Thyroid gland (tissue), 4 donors: Measurements from ENCODE around the gene LOC101059915.
A peak's percentile ranks its signal among the peaks of the same experiment; 100 is the strongest.

Experiments
- DNase-seq, 2 donors: peaks; one replicate each; pipeline ENCODE4 v3.0.0-alpha.2; 2019
- H3K27ac ChIP-seq, 3 donors: fragments of 200-600 bp; sonication (generic); 1 replicate in 2 of 3; 2 replicates in 1 of 3; pipeline ENCODE4 v1.5.1; 2016 to 2019; ENCODE audit warnings: mild to moderate bottlenecking in 1 of 3, moderate library complexity in 1 of 3
- H3K27me3 ChIP-seq: fragments of 200-600 bp; sonication (generic); one replicate; pipeline ENCODE4 v1.5.1; 2019
- H3K36me3 ChIP-seq, 2 donors: fragments of 200-600 bp; sonication (generic); one replicate each; pipeline ENCODE4 v1.5.1; 2016 to 2019
- H3K4me1 ChIP-seq, 2 donors: fragments of 200-600 bp; sonication (generic); one replicate each; pipeline ENCODE4 v1.5.1; 2017 to 2019
- H3K4me3 ChIP-seq, 3 donors: fragments of 200-600 bp; sonication (generic); replicated peaks in 1 of 3; 1 replicate in 2 of 3; 2 replicates in 1 of 3; pipeline ENCODE4 v1.5.1; 2016; ENCODE audit warnings: mild to moderate bottlenecking in 1 of 3
- H3K9me3 ChIP-seq: fragments of 200-600 bp; sonication (generic); one replicate; pipeline ENCODE4 v1.5.1; 2017
- POLR2A ChIP-seq, 2 donors: fragments of 450-650 bp; IDR thresholded peaks; one replicate each; pipeline ENCODE4 v1.6.1; 2017; ENCODE audit warnings: antibody characterized with exemption in 2 of 2, mild to moderate bottlenecking in 2 of 2, moderate library complexity in 1 of 2
- WGBS, 2 donors: methylation state at CpG; one replicate each; pipeline ENCODE4 v1.1.5; 2017; 5-methylcytosine and 5-hydroxymethylcytosine counted together
- intact Hi-C: fragments of 100-400 bp; cut with DNase I; formaldehyde crosslinking; loops from one replicate; pipeline ENCODE4 v1.15.1; 2023
- TF ChIP-seq, protein P1 (sequence below), 6 experiments: fragments of 200-600 bp in 3 of 6; fragments of 450-650 bp in 3 of 6; sonication (generic) in 3 of 6; IDR thresholded peaks; one replicate each; pipeline ENCODE4 v1.5.1; 2016 to 2019; ENCODE audit warnings: antibody characterized with exemption in 6 of 6, mild to moderate bottlenecking in 2 of 6, inconsistent platforms in 1 of 6, moderate library complexity in 1 of 6

The LOC101059915 gene

DNA sequence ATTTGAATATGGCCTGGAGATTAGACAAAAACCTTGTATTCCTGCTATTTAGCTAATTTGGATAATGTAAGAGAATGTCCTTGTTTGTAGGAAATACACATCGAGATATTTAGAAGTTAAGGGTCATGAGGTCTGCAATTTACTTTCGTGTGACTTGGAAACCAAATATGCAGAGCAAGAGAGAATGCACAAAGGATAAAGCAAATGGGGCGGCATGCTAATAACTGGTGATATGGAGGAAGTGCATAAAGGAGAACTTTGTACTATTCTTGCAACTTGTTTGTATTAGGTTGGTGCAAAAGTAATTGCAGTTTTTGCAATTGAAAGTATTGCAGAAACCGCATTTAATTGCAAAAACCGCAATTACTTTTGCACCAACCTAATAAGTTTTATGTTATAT is 41.9 kb upstream of the LOC101059915 start:
- Histone ChIP-seq H3K27me3 (no peaks in the 10 kb centered on the region), H3K4me3 (no peak overlapping the region), H3K9me3 (no peaks in the 10 kb centered on the region), H3K27ac (no peak overlapping the region), H3K4me1 (peaks cover 20 to 37% of the 10 kb centered on the region in 2 donors), H3K36me3 (no peaks in the 10 kb centered on the region)
- no peak for DNase-seq
- intact Hi-C loops = no loop called here
- 92 to 93% methylated on average over 5 of the region's 5 CpGs for WGBS, 2 donors
- no peak for TF ChIP-seq POLR2A (IDR thresholded peaks at IDR 0.05)
- TF ChIP-seq, protein P1, sequence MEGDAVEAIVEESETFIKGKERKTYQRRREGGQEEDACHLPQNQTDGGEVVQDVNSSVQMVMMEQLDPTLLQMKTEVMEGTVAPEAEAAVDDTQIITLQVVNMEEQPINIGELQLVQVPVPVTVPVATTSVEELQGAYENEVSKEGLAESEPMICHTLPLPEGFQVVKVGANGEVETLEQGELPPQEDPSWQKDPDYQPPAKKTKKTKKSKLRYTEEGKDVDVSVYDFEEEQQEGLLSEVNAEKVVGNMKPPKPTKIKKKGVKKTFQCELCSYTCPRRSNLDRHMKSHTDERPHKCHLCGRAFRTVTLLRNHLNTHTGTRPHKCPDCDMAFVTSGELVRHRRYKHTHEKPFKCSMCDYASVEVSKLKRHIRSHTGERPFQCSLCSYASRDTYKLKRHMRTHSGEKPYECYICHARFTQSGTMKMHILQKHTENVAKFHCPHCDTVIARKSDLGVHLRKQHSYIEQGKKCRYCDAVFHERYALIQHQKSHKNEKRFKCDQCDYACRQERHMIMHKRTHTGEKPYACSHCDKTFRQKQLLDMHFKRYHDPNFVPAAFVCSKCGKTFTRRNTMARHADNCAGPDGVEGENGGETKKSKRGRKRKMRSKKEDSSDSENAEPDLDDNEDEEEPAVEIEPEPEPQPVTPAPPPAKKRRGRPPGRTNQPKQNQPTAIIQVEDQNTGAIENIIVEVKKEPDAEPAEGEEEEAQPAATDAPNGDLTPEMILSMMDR (IDR thresholded peaks at IDR 0.05) = no peak

DNA sequence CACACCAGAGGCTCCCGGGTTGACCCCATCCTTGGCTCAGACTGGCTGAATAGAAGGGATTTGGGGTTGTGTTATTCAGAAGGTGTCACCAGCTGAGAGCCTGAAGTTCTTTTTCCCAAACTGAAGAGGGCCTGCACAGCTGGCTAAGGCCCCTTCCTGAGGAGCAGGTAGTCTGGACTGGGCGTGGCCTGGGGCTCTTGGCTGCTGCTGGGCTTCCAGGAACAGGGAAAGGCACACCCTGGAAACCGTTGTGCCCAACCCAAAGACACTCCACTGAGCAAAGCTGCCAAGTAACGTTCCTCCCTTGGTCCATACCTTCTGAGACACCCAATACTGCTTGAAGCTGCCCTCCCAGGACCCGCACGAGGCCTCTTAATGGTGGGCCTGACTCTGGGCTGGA is 40.8 kb upstream of the LOC101059915 start:
- no peaks in the 10 kb centered on the region for H3K36me3 ChIP-seq
- H3K9me3 ChIP-seq = no peaks in the 10 kb centered on the region
- peaks cover 18 to 35% of the 10 kb centered on the region in 2 donors for H3K4me1 ChIP-seq
- intact Hi-C loops = no loop called here
- DNase-seq = no peak
- 24 to 73% methylated on average over 2 of the region's 6 CpGs for WGBS, 2 donors
- H3K27ac ChIP-seq = peak overlapping the region in 1 of 3 donors; percentile 10
- H3K27me3 ChIP-seq = no peaks in the 10 kb centered on the region
- TF ChIP-seq, protein P1 (IDR thresholded peaks at IDR 0.05) = no peak
- no peak for TF ChIP-seq POLR2A (IDR thresholded peaks at IDR 0.05)
- H3K4me3 ChIP-seq = no peak overlapping the region

DNA sequence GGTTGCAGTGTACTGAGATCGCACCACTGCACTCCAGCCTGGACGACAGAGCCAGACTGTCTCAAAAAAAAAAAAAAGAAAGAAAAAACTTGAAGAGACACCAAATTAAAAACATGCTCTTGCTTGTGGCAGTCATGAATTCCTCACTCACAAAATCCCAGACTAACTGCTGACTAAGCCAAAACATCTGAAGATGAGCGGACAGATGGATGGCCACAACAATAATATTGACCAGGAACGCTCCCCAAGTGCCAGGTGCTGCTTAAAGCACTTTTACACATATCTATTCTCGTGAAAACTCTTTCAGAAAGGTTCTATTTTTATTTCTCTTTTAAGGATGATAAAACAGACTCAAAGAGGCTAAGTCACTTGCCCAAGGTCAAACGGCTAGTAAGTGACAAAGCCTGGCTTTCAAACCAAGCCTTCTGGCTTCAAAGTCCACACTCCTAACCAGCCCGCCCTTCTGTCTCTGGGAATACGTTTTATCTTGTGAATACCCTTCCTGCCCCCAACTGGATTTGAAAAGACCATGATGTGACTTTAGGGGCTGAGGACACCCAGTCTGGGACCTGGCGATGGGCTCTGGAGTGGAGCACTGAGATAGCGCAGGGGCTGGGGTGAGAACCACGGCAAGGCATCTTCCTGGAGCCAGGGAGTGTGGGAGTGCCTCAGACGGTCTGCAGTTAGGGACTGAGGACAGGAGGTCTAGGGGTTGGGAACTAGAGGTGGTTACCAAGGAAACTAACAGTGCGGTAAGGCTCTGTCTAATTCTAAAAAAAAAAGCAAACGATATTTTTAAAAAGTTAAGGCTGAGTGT is 39.5 kb upstream of the LOC101059915 start:
- peaks cover 11 to 29% of the 10 kb centered on the region in 2 donors for H3K4me1 ChIP-seq
- H3K9me3 ChIP-seq = no peaks in the 10 kb centered on the region
- no peak for DNase-seq
- no peaks in the 10 kb centered on the region for H3K27me3 ChIP-seq
- H3K4me3 ChIP-seq = no peak overlapping the region
- no peak for TF ChIP-seq POLR2A (IDR thresholded peaks at IDR 0.05)
- TF ChIP-seq, protein P1 (IDR thresholded peaks at IDR 0.05) = no peak
- WGBS, 2 donors = 76 to 79% methylated on average over 14 of the region's 14 CpGs
- peak overlapping the region in 1 of 3 donors; percentile 10 for H3K27ac ChIP-seq
- no peaks in the 10 kb centered on the region for H3K36me3 ChIP-seq
- intact Hi-C loops = no loop called here

DNA sequence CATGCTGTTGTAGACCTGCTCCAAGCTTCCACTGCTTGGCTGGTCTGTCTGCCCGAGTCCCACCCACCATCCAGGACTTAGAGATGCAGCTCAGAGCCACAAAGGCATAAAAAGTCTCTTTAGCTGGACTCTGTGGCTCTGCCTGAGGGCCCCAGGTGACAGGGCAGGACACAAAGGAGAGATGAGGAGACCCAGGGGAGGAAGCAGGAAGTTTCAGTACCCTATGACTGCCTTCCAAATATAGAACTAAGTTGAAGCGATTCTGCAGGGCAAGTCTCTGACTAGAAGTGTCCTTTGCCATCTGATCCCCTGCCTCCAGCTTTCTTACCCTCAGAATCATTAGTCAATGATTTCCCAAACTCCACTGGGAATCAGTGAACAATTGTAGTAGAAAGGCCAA is 37.9 kb upstream of the LOC101059915 start:
- TF ChIP-seq POLR2A (IDR thresholded peaks at IDR 0.05) = no peak
- TF ChIP-seq, protein P1 (IDR thresholded peaks at IDR 0.05) = no peak
- intact Hi-C loops = no loop called here
- no peak for DNase-seq
- Histone ChIP-seq H3K27me3 (no peaks in the 10 kb centered on the region), H3K4me1 (peaks cover 0 to 27% of the 10 kb centered on the region in 2 donors), H3K4me3 (no peak overlapping the region), H3K9me3 (no peaks in the 10 kb centered on the region), H3K27ac (no peak overlapping the region), H3K36me3 (no peaks in the 10 kb centered on the region)
- WGBS, 2 donors = 73 to 89% methylated on average over 1 of the region's 2 CpGs

DNA sequence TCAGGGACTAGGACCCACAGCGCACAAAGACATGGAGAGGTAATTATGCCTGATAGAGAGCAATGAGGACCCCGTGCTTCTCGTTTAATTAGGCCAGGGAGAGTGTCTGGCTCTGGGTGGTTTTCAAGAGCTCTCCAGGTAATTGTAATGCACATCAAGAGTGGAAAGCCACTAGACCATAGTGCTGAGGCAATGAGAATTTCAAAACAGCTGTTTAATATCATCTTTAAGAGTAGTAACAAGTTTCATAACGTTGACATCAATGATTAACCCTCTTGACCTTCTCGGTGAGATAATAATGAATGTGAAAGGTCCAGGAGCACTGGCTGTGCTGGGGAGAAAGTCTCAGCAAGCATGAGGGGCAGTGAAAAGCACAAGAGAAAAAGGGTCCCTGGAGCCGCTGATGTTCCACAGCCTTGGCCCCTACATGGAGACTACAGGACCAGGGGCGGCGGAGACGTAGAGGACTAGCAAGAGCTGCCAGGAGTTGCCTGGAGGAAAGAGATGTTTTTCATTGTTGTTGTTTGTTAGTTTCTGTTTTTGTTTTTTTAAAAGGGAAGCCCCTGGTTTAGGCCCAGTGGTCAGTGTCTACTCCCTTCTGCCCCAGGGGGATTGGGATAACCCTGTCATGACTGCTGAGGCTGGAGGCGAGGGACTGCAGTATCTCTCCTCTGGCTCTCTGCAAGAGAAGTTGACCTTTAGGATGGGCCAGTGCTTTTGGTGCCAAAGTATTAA is 34.3 kb upstream of the LOC101059915 start:
- no peak for TF ChIP-seq POLR2A (IDR thresholded peaks at IDR 0.05)
- TF ChIP-seq, protein P1 (IDR thresholded peaks at IDR 0.05) = no peak
- Histone ChIP-seq H3K4me3 (no peak overlapping the region), H3K36me3 (no peaks in the 10 kb centered on the region), H3K4me1 (peaks cover 0 to 15% of the 10 kb centered on the region in 2 donors), H3K27me3 (no peaks in the 10 kb centered on the region), H3K9me3 (no peaks in the 10 kb centered on the region), H3K27ac (peak overlapping the region in 2 of 3 donors; percentile 36 to 50)
- no peak for DNase-seq
- intact Hi-C loops = no loop called here
- 63 to 72% methylated on average over 10 of the region's 10 CpGs for WGBS, 2 donors
